ENCODE measurements around the gene CCT7.

GRCh38 chr2:73202156-73203054 is 31.7 kb upstream of the CCT7 start, which contains the start of gene NOTO:
- TF ChIP-seq POLR2AphosphoS5 (IDR thresholded peaks at IDR 0.05; ENCODE audit: low read depth, low read length) (no peak), TAF1 (IDR thresholded peaks at IDR 0.05; ENCODE audit: borderline replicate concordance, insufficient read depth, low read length) (no peak), SIN3A (IDR thresholded peaks at IDR 0.05; ENCODE audit: borderline replicate concordance, insufficient read depth, low read length) (no peak), FOXP2 (optimal IDR thresholded peaks at IDR 0.05; ENCODE audit: borderline replicate concordance, extremely low read depth, extremely low read length, insufficient read depth) (no peak)
- TF ChIP-seq, protein P1, sequence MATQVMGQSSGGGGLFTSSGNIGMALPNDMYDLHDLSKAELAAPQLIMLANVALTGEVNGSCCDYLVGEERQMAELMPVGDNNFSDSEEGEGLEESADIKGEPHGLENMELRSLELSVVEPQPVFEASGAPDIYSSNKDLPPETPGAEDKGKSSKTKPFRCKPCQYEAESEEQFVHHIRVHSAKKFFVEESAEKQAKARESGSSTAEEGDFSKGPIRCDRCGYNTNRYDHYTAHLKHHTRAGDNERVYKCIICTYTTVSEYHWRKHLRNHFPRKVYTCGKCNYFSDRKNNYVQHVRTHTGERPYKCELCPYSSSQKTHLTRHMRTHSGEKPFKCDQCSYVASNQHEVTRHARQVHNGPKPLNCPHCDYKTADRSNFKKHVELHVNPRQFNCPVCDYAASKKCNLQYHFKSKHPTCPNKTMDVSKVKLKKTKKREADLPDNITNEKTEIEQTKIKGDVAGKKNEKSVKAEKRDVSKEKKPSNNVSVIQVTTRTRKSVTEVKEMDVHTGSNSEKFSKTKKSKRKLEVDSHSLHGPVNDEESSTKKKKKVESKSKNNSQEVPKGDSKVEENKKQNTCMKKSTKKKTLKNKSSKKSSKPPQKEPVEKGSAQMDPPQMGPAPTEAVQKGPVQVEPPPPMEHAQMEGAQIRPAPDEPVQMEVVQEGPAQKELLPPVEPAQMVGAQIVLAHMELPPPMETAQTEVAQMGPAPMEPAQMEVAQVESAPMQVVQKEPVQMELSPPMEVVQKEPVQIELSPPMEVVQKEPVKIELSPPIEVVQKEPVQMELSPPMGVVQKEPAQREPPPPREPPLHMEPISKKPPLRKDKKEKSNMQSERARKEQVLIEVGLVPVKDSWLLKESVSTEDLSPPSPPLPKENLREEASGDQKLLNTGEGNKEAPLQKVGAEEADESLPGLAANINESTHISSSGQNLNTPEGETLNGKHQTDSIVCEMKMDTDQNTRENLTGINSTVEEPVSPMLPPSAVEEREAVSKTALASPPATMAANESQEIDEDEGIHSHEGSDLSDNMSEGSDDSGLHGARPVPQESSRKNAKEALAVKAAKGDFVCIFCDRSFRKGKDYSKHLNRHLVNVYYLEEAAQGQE (IDR thresholded peaks at IDR 0.05; ENCODE audit: insufficient read depth in 1 of 2, low read depth in 2 of 2, low read length in 2 of 2), result no peak
